ENCODE results near the gene PDE6H. TPM values are rescaled to one million over a fixed set of nuclear protein-coding genes. Genes with fewer than 3 reads are reported as not detected.

PDE6H gene
- total RNA-seq, 1 donor from 2014 or later = not detected

DNA sequence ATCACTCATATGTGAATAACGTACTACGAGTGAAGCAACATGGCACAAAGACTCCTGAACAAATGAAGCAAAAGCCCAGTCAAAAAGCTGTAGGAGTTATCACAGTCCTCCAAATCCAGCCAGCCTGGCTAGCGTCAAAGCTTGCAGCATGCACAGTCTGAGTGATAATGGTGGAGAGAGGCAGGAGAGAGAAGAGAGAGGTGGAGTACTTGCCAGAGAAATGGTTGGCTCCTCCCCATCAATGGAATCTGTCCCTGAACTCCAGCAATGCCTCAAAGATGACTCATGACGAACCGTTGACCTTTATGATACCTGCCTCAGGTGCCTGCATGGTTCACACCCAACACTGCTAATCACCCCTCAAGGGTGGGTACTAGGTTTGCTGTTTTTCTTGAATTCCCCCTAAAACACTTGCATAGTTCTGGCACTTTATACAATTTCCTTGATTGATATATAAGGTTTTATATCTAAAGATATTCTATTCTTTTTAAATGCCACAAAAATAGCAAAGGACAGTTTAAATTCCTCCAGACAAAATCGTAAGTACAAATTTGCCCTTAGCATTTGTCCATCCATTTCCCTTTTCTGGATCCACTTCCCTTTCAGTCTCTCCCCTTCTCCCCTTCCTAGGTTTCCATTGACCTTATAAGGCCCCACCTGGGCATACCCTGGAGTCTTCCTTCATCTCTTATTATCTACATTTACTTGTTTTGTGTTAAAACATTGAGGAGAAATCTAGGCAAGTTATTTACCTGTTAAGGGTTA lies 21.7 kb upstream of the PDE6H start:
- intact Hi-C loops (cut with micrococcal nuclease) = loop anchor here (5.0 to 10.0 kb wide), 2 partner anchors 556 to 1849 kb away; partner anchors contain the start of gene GSG1

DNA sequence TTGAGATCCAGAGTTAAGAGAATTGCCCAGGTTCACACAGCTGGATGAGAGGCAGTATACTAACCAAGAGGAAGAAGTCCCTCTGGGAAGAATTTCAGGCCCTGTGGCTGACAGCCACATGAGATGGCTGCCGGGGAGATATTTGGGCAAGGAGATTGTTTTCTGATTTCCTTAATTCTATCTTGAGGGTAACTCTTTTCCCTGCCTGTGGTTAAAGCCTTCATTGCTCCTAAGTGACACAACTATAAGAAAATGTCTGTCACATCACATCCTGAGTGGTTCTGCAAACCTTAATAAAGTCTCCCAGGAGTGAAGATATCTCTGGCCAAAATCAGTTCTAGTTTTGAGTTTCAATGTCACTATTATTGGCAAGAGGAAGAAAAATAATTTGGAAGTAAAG lies 21.0 kb upstream of the PDE6H start:
- intact Hi-C loops (cut with micrococcal nuclease) = loop anchor here (1.0 to 10.0 kb wide), 3 partner anchors 9 to 1850 kb away; partner anchors contain the start of genes ARHGDIB and GSG1

DNA sequence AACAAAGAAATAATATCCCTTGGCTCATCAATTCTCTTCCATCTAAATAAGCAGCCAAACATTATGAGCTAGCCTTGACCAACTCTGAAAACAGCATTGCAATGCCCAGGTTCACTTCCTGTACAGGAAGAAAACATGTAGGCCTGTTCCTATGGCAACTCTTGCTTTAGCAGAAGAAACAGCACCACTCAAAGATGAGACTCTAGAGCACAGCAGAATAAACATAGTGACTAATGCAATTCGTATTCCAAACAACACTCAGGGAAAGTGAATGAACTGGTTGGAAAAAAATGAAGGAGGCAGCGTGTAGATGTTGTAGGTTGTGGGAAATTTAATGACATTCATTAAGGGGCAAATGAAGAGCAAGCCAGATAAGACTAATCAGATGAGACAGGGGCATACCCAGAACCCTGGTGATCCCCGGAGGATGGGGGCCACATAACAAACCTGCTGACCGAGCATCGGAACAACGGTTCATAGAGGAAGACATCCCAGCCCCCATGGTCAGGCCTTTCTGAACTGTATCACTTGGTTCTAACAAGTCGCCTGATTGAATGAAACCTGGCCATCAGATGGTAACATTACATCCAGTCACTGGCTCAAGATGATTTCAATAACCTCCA lies 20.4 kb upstream of the PDE6H start:
- intact Hi-C loops (cut with micrococcal nuclease) = loop anchor here (1.0 to 10.0 kb wide), 3 partner anchors 9 to 1850 kb away; partner anchors contain the start of genes ARHGDIB and GSG1

DNA sequence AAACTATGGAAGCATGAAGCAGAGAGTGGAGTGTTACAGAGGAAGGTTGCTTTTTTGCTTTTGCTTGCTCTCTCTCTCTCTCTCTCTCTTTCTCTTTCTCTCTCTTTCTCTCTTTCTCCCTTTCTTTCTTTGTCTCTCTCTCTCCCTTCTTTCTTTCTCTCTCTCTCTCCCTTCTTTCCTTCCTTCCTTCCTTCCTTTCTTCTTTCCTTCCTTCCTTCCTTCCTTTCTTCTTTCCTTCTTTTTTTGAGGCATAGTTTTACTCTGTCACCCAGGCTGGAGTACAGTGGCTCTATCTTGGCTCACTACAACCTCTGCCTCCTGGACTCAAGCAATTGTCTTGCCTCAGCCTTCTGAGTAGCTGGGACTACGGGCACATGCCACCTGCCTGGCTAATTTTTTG lies 19.1 kb upstream of the PDE6H start:
- intact Hi-C loops (cut with micrococcal nuclease) = loop anchor here (5.0 to 10.0 kb wide), 2 partner anchors 559 to 1851 kb away; partner anchors contain the start of gene GSG1

DNA sequence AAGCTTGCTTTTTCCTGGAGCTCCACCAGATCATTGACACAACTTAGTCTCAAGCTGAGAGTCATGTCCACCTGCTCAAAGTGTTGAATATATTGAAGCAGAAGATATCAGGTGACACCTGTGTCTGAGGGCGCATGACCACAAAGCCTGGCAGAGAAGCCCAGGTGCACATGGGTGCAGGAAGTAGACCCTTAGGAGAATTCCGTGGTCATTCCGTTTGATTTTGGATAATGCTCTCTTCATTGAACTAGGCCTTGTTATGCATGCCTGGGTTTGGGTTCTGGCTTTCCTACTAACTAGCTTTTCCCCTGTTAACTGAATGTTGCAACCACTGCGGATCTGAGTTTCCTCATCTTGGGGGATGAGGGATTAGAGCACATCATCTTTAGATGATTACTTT lies 18.6 kb upstream of the PDE6H start:
- intact Hi-C loops (cut with micrococcal nuclease) = loop anchor here (5.0 to 10.0 kb wide), 2 partner anchors 559 to 1852 kb away; partner anchors contain the start of gene GSG1

DNA sequence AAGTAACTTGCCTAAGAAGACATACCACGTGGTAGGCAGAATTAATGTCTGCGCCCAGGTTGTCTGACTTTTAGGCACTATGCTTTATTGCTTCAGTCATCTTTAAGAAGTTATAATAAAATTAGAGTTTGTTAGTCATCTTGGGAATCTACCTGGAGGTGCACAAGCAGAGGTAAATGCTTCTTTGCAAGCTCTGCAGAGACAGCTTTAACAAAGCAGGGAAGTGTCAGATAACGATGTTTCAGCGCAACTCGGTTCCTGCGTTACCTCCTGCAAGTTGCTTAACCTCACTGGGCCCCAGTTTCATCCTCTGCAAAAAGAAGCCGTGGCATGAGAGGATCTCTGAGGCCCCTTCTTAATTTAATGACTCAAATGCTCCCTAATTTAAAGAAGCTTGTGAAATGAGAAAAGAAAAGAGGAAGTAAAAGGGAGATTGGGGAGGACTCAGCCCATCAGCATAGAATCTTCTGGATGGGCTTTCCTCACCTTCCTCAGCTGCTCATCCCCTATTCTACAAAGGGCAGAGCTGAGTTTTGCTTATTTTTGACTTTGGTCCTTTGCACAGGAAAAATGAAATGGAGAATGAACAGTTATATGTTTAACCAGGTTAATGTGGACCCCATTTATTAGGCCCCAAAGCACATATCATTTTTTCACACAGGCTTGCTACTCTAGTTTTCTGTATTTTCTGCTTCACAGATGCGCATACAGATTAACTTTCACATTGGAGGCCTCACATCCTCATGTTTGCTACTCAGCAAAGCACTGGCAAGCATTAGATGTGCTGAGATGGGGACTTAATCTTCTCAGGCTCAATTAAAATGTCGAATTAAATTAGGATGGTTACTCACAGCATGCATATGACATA lies 16.6 kb upstream of the PDE6H start:
- intact Hi-C loops (cut with micrococcal nuclease) = loop anchor here (10.0 kb wide), 1 partner anchor 561 kb away; no protein-coding TSS in a partner anchor

DNA sequence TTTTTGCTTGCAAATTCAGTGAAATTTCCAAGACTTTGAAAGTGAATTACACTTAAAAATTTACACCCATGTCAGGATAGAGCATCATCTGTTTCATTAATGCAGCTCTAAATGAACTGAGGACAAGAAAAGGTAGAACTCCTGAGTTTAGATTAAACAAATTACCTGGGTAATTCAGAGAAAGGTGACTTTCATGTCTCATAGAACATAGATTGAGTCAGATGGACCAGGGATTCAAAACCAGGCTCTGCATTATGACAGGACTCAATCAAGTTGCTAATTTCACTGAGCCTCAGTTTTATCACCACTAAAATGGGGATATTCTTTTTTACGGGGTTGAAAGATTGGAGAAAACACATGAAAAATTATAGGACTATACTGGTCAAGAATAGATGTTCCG lies 15.9 kb upstream of the PDE6H start:
- intact Hi-C loops (cut with micrococcal nuclease) = loop anchor here (10.0 kb wide), 1 partner anchor 562 kb away; no protein-coding TSS in a partner anchor

DNA sequence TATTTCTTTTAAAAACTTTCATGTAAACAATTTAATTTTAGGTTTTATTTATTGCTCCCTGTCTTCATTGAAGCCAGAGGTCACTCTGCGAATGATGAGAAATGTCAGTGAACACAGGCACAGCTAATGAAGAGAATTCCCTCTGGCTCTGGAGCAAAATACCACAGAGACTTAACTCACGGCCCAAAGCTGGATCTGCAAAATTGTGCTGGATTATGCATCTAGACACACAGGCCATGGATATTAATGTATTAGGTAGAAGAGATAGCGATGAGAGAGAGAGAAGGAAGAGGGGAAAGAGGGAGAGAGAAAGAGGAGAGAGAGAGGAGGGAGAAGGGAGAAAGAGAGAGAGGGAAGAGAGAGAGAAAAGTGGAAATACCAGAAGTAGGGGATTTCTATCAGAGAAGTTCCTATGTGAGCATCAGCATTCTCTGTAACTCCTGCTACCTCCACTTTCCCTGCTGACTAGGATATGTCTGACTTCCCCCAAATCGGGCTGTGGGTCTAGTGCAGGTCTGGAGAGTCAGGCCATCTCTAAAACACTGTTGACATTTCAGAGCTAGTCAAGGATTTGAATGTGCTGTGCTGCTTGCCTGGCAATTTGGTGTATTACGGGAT lies 15.2 kb upstream of the PDE6H start:
- intact Hi-C loops (cut with micrococcal nuclease) = loop anchor here (10.0 kb wide), 1 partner anchor 563 kb away; no protein-coding TSS in a partner anchor

DNA sequence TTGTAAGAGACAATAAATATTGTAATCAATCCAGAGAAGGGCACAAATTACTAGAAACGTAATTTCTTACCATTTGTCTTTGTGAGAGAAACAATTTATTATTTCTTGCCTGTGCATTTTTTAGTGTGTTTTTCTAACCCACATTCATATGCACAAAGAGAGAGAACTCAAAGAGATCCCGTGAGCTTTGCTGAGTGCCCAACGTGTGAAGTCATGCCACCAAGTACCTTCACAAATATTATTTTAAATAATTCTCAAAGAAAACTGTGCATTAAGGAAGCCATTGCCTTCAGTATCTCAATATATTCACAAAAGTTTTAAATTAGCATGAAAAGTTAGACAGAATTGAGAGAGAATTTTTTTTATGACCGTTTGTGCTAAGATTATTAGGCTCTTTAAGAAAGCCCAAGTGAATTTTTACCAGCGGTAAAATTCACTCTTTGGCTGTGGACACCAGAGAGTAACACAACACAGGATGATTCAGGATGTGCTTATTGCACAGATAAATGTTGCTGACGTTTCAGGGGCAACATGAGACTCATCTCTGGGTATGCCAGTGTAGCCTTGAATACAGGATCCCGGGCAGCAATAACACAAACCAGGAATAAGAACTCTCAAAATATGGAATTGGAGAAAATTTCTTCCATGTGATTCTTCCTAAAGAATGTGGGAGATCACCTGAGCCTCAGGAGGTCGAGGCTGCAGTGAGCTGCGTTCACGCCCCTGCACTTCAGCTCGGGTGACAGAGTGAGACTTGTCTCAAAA lies 14.3 kb upstream of the PDE6H start:
- intact Hi-C loops (cut with micrococcal nuclease) = loop anchor here (10.0 kb wide), 1 partner anchor 564 kb away; no protein-coding TSS in a partner anchor

DNA sequence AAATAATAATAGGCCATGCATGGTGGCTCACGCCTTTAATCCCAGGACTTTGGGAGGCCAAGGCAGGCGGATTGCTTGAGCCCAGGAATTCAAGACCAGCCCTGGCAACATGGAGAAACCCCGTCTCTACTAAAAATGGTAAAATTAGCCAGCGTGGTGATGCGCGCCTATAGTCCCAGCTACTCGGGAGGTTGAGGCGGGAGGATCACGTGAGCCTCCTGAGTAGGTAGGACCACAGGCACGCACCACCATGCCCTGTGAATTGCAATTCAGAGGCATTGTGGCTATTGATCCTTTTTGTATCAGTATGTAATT lies 13.8 kb upstream of the PDE6H start:
- intact Hi-C loops (cut with micrococcal nuclease) = loop anchor here (10.0 kb wide), 1 partner anchor 564 kb away; no protein-coding TSS in a partner anchor

DNA sequence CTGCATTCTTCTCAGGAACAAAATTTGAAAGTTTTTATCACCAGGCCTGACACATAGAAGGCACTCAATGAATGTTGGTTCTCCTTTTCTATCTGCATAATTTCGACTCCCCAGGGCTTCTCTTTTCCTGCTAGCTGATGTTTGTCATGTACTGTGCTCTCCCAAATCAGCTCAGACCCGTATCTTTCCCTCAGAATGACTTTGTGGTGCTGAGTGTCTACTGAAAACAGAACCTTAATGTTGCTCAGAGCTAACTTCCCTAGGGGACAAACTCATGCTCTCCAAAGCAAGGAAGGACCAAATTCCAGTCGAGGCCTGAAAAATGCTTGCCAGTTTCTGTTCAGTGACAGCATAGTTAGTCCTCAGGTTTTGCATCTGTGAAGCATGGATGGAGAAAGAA lies 13.4 kb upstream of the PDE6H start:
- intact Hi-C loops (cut with micrococcal nuclease) = loop anchor here (10.0 kb wide), 1 partner anchor 565 kb away; no protein-coding TSS in a partner anchor

DNA sequence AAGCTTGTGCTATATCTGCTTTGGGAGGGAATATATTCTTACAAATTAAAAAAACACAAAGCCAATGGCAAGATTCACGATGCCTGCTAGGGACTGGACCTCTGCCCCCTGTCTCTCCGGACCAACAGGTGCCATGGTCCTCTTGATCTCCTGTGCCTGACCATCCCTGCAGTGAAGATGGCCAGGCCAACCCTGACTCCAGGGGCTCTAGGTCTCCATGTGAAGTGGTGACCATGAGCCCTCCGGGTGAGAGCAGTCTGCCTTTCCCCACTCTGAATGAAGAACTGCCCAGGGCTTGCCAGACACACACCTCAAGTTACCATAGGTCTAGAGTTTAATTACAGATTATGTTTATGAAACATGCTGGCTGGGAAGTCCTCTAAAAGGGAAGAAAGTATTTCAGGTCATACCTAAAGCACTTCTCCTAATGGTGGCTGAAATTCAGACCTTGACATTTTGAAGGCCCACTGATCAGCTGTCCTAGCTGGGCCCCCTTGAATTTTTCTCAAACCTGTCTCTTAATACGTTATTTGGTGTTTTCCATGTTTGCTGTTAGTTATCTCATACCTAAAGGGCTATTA lies 12.8 kb upstream of the PDE6H start:
- intact Hi-C loops (cut with micrococcal nuclease) = loop anchor here (2.0 to 10.0 kb wide), 3 partner anchors 565 to 703 kb away; no protein-coding TSS in a partner anchor

DNA sequence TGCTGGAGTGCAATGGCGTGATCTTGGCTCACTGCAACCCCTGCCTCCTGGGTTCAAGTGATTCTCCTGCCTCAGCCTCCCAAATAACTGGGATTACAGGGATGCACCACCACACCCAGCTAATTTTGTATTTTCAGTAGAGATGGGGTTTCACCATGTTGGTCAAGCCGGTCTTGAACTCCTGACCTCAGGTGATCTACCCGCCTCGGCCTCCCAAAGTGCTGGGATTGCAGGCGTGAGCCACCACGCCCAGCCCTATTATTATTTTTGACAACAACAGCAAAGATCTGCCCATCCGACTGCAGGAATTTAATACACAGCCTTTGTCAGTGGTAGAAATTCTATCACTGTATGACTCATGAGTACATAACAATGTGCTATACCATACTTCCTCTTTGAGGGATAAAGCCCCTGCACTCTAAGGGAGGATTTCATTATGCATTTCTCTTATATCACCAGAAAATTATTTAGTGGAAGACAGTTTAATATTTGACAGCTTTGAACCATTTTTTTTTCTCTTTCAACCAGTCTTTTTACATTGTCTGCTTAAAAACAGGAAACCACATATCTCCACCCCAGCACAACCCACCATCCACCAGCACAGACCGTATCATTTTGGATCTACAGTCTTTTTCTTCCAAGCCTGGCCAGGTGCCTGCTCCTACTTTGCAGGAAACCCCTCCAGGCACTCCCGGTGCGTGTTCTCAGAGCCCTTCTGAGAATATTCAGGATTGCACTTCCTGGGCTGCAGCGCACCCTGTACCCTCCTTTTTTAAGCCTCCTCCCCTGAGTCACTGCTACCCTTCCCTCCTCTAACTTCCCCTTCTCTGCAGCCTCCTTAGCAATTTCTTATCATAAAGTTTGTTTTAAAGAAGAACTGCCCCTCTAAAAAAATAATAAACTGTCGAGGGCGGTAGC lies 12.0 kb upstream of the PDE6H start:
- intact Hi-C loops (cut with micrococcal nuclease) = loop anchor here (1.0 to 2.0 kb wide), 10 partner anchors 9 to 921 kb away; partner anchors contain the start of genes C12orf60, STRAP and WBP11

DNA sequence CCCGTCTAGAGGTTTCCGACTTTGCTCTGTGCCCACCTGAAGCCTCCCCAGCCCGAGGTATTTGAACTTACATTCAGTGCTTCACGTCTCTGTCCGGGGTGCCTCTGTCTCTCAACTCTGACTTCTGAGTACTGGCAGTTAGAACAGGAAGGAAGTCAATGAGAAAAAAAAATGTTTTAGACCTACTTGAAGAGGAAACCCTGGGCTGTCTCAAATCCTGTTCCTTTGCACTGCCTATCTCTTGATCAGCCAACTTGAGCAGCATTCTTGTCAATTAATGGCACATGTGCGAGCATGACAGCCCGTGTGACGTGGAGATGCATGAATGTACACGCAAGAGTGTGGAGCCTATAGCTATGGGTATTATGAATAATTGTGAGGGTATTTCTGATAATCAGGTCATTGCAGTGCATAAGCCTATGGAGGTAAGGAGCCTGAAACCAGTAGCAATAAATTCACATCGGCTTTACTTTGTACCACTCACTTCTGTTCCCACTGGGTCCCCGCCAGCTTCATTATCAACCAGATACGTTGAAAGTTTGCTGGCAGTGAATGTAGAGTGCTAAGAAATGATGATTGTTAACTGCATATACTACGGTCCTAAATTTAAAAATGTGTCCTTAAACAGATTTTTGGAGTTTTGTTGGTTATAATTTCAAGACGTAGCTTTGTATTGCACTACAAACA lies 11.2 kb upstream of the PDE6H start, which contains the start of gene ARHGDIB:
Gene ARHGDIB (minus strand): TSS at position 136 of the 687 bp plus-strand sequence. CDS start 10,889 bp downstream, outside the sequence.
- intact Hi-C loops (cut with micrococcal nuclease) = loop anchor here (1.0 to 2.0 kb wide), 11 partner anchors 9 to 921 kb away; partner anchors contain the start of genes C12orf60, STRAP and WBP11

DNA sequence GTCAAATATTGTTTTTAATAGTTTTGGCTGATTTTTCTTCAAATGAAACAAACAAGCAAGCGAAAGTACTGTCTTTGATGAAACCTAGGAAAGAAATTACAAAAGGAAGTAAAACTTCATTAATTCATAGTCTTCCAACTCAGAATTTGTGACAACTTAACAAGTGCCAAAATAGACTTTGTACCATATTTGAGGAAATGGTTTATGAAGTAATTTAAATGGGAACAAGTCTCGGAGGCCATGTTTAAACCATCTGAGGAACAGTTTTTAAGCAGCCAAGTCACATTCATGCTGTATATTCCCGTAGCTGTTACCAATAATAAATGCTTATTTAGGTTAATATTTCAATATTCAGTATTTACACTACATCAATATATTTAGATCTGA lies 10.7 kb upstream of the PDE6H start:
- intact Hi-C loops (cut with micrococcal nuclease) = loop anchor here (2.0 kb wide), 1 partner anchor 17 kb away; no protein-coding TSS in a partner anchor

DNA sequence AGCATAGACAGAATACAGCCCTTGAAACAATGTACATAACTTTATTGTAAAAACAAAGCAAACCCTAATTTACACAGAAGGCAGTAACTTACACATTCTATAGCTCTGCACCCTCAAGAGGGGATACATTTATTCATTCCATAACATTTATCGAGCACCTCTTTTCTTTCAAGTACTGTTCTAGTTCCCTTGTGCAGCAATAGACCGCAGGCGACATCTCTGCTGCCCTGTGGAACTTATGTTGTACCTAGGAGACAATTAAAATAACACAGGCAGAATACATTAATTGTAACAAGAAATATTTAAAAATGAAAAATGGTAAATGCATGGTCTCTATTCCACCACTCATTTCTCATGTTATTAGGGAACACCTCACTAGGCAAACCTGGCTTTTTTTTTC lies 10.0 kb upstream of the PDE6H start:
- intact Hi-C loops (cut with micrococcal nuclease) = loop anchor here (2.0 kb wide), 1 partner anchor 16 kb away; no protein-coding TSS in a partner anchor

DNA sequence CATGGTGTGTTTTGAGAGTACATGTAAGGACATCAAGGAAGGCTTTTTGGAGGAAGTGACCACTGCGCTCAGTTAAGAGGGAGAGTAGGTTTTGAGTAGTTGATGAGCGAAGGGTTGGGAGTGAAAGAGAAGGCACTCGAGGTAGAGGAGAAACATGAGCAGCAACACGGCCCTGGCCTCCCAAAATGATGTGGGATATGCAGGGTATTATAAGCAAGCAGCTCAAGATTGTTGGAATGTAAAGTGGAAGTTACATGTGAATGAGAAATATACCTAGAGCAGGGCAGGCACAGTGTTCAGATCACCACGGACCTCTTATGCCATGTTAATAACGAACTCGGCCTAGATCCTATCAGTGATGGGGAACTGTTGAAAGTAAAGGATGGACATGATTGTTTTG lies 9.3 kb upstream of the PDE6H start:
- intact Hi-C loops (cut with micrococcal nuclease) = loop anchor here (2.0 kb wide), 1 partner anchor 15 kb away; no protein-coding TSS in a partner anchor
